Astrocyte (in vitro differentiated cells and primary cell): Measurements from ENCODE around the gene AGPAT4. TPM values are rescaled to one million over a fixed set of nuclear protein-coding genes. Genes with fewer than 3 reads are reported as not detected.

Experiments
- DNase-seq: peaks from one replicate; pipeline ENCODE4 v3.0.0-alpha.2; 2010; ENCODE audit warnings: low read depth
- FAIRE-seq: peaks from 2 replicates; lab custom pipeline; 2011; peaks lifted over from hg19 to GRCh38; lab: Jason Lieb, UNC
- H2AFZ ChIP-seq: 2 replicates; pipeline ENCODE4 v1.6.0; 2012; ENCODE audit warnings: low read depth, low read length, inconsistent platforms
- H3K27ac ChIP-seq: 2 replicates; pipeline ENCODE4 v1.5.1; 2011; ENCODE audit warnings: low read depth, low read length, inconsistent platforms
- H3K27me3 ChIP-seq: 2 replicates; pipeline ENCODE4 v1.6.0; 2011; ENCODE audit warnings: low read length, inconsistent platforms; ENCODE audit not compliant: insufficient read depth
- H3K36me3 ChIP-seq: 2 replicates; pipeline ENCODE4 v1.5.1; 2011; ENCODE audit warnings: low read length, inconsistent platforms; ENCODE audit not compliant: insufficient read depth
- H3K4me1 ChIP-seq: 2 replicates; pipeline ENCODE4 v1.5.1; 2011; ENCODE audit warnings: low read length, inconsistent platforms; ENCODE audit not compliant: insufficient read depth
- H3K4me2 ChIP-seq: 2 replicates; pipeline ENCODE4 v1.6.0; 2012; ENCODE audit warnings: low read length, inconsistent platforms
- H3K4me3 ChIP-seq: 2 replicates; pipeline ENCODE4 v1.5.1; 2011; ENCODE audit warnings: low read depth, mild to moderate bottlenecking, low read length, inconsistent platforms; ENCODE audit not compliant: insufficient read depth
- H3K79me2 ChIP-seq: 2 replicates; pipeline ENCODE4 v1.6.0; 2012; ENCODE audit warnings: mild to moderate bottlenecking, low read length, inconsistent platforms; ENCODE audit not compliant: insufficient read depth
- H3K9ac ChIP-seq: 2 replicates; pipeline ENCODE4 v1.6.0; 2012; ENCODE audit warnings: mild to moderate bottlenecking, low read length, inconsistent platforms
- H3K9me3 ChIP-seq: 2 replicates; pipeline ENCODE4 v1.5.1; 2012; ENCODE audit warnings: low read depth, mild to moderate bottlenecking, low read length, inconsistent platforms; ENCODE audit not compliant: insufficient read depth
- H4K20me1 ChIP-seq: 2 replicates; pipeline ENCODE4 v1.6.0; 2012; ENCODE audit warnings: low read length, inconsistent platforms; ENCODE audit not compliant: insufficient read depth
- H3K27ac Mint-ChIP-seq: one replicate; pipeline ENCODE4 v1.8.0; 2021; ENCODE audit warnings: mild to moderate bottlenecking, mixed read lengths; ENCODE audit not compliant: unreplicated experiment
- H3K27me3 Mint-ChIP-seq: one replicate; pipeline ENCODE4 v1.8.0; 2021; ENCODE audit warnings: low read depth, mixed read lengths; ENCODE audit not compliant: unreplicated experiment
- H3K36me3 Mint-ChIP-seq: one replicate; pipeline ENCODE4 v1.8.0; 2021; ENCODE audit warnings: low read depth, mixed read lengths; ENCODE audit not compliant: unreplicated experiment
- H3K4me1 Mint-ChIP-seq: one replicate; pipeline ENCODE4 v1.8.0; 2021; ENCODE audit warnings: low read depth, mixed read lengths; ENCODE audit not compliant: unreplicated experiment
- H3K4me3 Mint-ChIP-seq: one replicate; pipeline ENCODE4 v1.8.0; 2021; ENCODE audit warnings: mild to moderate bottlenecking, moderate library complexity, mixed read lengths; ENCODE audit not compliant: unreplicated experiment
- H3K9me3 Mint-ChIP-seq: one replicate; pipeline ENCODE4 v1.8.0; 2021; ENCODE audit warnings: mild to moderate bottlenecking, mixed read lengths; ENCODE audit not compliant: unreplicated experiment
- CTCF ChIP-seq: IDR thresholded peaks from 2 replicates; pipeline ENCODE4 v1.5.1; 2011; ENCODE audit warnings: low read depth, mild to moderate bottlenecking, inconsistent platforms, low read length, moderate library complexity; ENCODE audit not compliant: insufficient read depth
- EZH2 ChIP-seq: IDR thresholded peaks from 2 replicates; pipeline ENCODE4 v1.6.1; 2012; ENCODE audit warnings: mild to moderate bottlenecking, low read length, inconsistent platforms; ENCODE audit not compliant: insufficient read depth
- total RNA-seq: library from RNA; stranded (reverse); gene quantifications from 2 replicates; pipeline ENCODE4 v1.2.1, GENCODE V29; 2021

The AGPAT4 gene
- total RNA-seq, 1 donor from 2014 or later, result 27.2 TPM

- no peak overlapping the region for H3K4me2 ChIP-seq
- FAIRE-seq (no peak), DNase-seq (no peak)
- no peak for TF ChIP-seq CTCF
- no peak overlapping the region for H3K9ac ChIP-seq
- H3K4me3 ChIP-seq, result no peak overlapping the region
- H3K79me2 ChIP-seq, result no peaks in the 10 kb centered on the region
- H3K36me3 ChIP-seq, result peaks cover 11% of the 10 kb centered on the region
- no peak overlapping the region for H3K27ac ChIP-seq
- H3K9me3 ChIP-seq, result no peaks in the 10 kb centered on the region
- Mint-ChIP-seq H3K27ac (no peak overlapping the region), H3K4me3 (no peak overlapping the region), H3K9me3 (peaks cover 1% of the 10 kb centered on the region), H3K4me1 (no peaks in the 10 kb centered on the region), H3K36me3 (peaks cover 33% of the 10 kb centered on the region), H3K27me3 (no peaks in the 10 kb centered on the region)
- no peaks in the 10 kb centered on the region for H3K4me1 ChIP-seq
- no peaks in the 10 kb centered on the region for H3K27me3 ChIP-seq
- H4K20me1 ChIP-seq, result no peaks in the 10 kb centered on the region
- H2AFZ ChIP-seq, result no peak overlapping the region
Measured at GRCh38 chr6:161151660-161152526, 122.0 kb downstream of the AGPAT4 start.

- H3K27ac ChIP-seq, result no peak overlapping the region
- H3K4me1 Mint-ChIP-seq, result no peaks in the 10 kb centered on the region
- no peaks in the 10 kb centered on the region for H4K20me1 ChIP-seq
- no peak overlapping the region for H3K4me2 ChIP-seq
- H2AFZ ChIP-seq, result no peak overlapping the region
- H3K9me3 ChIP-seq, result no peaks in the 10 kb centered on the region
- H3K9me3 Mint-ChIP-seq, result no peaks in the 10 kb centered on the region
- no peak overlapping the region for H3K9ac ChIP-seq
- FAIRE-seq (no peak), DNase-seq (no peak)
- peaks cover 13% of the 10 kb centered on the region for H3K36me3 ChIP-seq
- no peaks in the 10 kb centered on the region for H3K27me3 ChIP-seq
- H3K4me3 ChIP-seq, result no peak overlapping the region
- H3K79me2 ChIP-seq, result no peaks in the 10 kb centered on the region
- H3K27me3 Mint-ChIP-seq, result no peaks in the 10 kb centered on the region
- TF ChIP-seq CTCF (no peak), EZH2 (no peak)
- no peak overlapping the region for H3K4me3 Mint-ChIP-seq
- no peaks in the 10 kb centered on the region for H3K4me1 ChIP-seq
- H3K36me3 Mint-ChIP-seq, result peaks cover 31% of the 10 kb centered on the region
- no peak overlapping the region for H3K27ac Mint-ChIP-seq
Measured at GRCh38 chr6:161151059-161151645, 122.7 kb downstream of the AGPAT4 start.

- H3K4me1 Mint-ChIP-seq, result no peaks in the 10 kb centered on the region
- H3K36me3 Mint-ChIP-seq, result peaks cover 26% of the 10 kb centered on the region
- no peak overlapping the region for H3K9ac ChIP-seq
- no peaks in the 10 kb centered on the region for H3K27me3 ChIP-seq
- H3K4me3 ChIP-seq, result no peak overlapping the region
- FAIRE-seq (no peak), DNase-seq (no peak)
- H3K36me3 ChIP-seq, result peaks cover 17% of the 10 kb centered on the region
- H3K9me3 Mint-ChIP-seq, result no peaks in the 10 kb centered on the region
- H3K27me3 Mint-ChIP-seq, result no peaks in the 10 kb centered on the region
- no peaks in the 10 kb centered on the region for H3K9me3 ChIP-seq
- no peaks in the 10 kb centered on the region for H3K4me1 ChIP-seq
- no peak overlapping the region for H3K4me2 ChIP-seq
- no peak overlapping the region for H2AFZ ChIP-seq
- H3K27ac ChIP-seq, result no peak overlapping the region
- no peak overlapping the region for H3K4me3 Mint-ChIP-seq
- H4K20me1 ChIP-seq, result no peaks in the 10 kb centered on the region
- H3K79me2 ChIP-seq, result no peaks in the 10 kb centered on the region
- no peak for TF ChIP-seq EZH2
- TF ChIP-seq CTCF, result no peak
- H3K27ac Mint-ChIP-seq, result no peak overlapping the region
Measured at GRCh38 chr6:161150566-161150965, 123.3 kb downstream of the AGPAT4 start.
